ENCODE measurements around the gene MIER2.

The MIER2 gene

DNA sequence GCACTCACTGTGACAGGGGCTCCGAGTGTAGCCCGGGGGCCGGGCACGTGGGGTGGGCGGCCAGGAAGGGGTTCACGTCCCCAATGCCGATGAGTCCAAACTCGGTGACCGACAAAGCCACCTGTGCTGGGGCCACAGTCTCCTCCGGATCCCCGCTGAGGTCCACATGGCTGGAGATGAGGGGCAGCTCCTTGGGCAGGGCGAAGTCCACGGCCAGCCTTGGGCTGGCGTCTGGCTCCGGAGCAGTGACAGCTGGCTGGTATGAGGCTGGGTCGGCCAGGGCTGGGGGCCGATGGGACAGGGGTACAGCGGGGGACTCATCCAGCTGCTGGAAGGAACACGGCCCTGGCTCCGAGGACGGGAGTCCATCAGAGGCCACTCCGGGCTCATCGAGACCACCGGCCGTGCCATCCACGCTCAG lies 37.5 kb downstream of the MIER2 start:
- DNase-seq (ENCODE audit: low spot score), result no peak

DNA sequence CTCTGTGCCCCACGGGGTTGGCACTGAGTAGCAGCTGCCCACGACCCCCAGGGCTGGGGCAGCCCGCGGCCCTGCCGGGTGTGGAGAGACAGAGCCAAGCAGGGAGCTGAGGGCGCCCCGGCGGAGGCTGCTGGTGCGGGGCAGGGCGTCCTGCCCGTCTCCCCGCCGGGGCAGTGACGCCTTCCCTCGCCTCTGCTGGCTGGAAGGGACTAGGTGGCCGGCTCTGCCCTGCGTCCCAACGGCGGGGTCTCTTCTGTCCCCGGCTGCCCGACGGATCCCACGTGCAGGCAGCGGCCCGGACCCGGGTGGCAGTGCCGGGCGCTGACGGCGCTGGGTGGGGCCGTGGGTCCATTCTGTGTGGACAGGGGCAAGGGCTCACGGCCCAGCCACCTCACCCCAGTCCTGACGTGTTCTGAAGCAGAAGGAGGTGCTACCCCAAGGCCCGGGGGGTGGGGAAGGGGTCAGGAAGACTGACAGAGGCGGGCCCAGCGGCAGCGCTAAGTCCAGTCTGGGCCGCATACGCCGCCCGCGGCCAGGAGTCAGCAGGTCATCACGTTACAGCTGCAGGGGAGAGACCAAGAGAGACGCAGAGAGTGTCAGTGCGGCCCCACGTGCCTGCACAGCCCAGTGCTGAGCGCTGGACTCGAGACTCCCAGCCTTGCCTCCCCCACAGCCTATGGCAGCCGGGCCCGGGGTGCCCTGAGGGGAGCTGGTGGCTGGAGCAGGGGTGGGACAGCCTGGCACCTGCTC lies 38.3 kb downstream of the MIER2 start:
- DNase-seq (ENCODE audit: low spot score), result no peak

DNA sequence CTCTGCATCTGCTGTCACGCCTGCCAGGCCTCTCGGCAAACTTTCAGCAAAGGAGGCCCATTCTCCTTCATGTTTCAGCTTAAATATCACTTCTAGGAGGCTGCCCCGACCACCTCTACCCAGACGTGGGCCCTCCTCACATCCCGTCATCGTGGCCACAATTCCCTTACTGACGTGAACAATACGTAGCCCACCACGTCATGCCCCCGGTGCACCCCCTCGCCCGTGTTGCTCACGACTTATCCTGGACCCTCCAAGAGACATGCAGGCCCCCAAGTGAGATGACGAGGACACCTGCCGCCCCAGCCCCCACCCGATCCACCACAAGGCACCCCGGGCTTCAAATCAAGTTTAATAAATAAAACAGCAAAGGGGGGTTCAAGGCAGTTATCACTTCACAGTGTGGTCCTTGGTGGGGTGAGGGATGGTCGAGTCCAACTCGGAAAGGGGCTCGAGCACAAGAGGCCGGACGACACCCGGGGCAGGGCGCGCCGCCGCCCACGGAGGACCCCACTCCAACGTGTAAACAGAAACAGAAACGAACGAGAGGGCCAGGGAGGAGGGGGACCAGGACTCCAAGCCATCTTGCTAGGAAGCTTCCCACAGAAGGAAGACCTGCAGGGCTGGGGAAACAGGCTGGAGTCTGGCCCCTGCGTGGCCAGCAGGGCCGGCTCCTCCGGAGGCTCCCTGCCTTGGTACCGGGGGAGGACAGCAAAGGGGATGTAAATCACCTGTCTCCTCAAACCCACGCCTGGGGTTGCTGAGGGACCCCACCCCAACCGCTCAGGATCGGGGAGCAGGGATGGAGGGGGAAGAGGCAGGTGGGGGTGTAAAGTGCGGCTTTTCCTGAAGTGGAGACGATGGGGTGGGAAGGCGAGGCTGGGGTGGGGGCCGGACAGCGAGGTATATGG lies 39.1 kb downstream of the MIER2 start:
- no peak for DNase-seq (ENCODE audit: low spot score)

DNA sequence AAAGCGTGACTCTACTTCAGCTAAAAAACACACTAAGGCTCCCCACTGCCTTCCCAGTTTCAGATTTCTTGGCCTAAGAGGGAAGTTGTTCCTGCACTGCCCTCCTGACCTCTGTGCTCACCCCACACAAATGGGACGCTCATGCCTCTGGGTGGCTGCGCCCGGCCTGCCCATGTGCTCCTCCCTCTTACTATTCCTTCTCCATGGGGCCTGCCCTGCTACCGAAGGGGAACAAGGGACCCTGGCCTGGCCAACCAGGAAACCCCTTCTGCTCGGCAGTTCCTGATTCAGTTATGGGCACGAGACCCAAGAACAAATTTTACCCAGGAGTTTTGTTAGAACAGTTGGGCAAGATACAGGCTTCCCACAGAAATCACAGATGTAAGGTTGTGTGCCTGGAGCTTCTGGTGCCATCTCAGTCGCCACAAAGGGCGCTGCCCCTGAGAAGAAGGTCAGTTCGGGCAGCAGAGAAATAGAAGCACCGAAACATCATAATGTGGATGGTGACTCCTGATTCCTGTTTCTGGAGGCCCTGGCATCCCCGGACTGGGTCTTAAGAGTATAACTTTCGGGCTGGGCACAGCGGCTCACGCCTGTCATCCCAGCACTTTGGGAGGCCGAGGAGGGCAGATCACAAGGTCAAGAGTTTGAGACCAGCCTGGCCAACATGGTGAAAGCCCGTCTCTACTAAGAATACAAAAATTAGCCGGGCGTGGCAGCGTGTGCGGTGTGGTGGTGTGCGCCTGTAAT lies 47.9 kb downstream of the MIER2 start:
- no peak for DNase-seq (ENCODE audit: low spot score)

DNA sequence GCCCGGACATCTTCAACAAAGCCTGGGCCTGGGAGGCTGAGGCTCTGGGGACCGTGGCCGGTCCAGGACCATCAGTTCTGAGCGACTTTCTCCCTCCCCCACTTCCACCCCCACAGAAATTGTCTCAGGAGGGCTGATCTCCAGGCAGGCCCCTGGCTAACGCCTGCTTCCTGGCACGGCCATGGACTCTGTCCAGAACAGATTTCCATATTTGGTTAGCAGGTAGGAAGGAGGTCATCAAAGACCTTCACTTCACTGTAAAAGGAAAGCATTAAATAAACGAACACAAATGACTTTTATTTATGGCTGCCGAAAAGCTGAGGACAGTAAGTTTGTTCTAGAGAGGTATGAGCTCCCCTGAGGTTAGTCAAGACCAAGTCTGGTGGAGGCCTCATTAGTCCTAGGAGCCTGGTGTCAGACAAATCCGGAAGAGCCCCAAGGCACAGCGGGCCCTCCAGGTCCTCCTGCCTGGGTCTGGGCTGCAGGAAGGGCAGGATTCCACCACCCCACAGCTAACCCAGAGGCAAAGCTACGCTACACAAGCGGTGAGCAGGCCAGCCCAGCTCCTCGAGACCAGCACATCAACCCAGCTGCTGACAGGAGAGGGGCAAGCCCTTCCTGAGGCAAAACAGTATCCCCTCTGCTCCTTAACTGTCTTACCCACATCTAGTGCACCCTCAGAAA lies 48.8 kb downstream of the MIER2 start:
- DNase-seq (ENCODE audit: low spot score), result no peak

DNA sequence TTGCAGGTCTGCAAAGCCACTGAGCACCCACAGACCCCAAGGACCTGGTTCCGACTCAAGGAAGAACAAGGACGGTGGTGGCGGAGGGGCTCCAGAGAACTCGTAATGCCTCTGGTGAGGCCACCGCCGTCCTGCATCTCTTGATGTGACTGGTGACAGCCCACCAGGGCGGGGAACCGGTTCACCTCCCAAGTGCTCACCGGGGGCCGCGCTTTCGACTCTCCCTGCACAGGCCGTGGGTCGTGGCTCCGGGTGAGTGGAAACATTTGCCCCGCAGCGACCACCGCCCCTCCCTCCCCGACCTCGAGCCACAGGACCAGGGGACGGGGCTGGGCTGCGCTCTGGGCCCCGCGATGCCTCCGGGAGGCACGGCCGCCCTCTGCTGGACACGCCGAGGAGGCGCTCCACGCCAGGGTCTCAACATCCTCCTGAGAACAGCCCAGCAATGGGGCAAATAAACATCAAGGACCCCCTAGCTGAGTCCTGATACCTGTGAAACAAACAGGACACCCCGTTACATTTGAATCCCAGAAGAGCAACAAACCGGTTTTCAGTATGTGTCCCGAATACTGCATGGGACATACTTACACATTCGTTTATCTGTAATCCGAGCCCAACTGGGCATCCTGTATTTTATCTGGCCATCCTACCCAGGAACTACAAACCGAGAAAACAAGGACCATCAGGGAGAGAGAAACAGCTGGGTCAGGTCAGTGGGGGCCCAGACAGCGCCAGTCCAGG lies 49.5 kb downstream of the MIER2 start:
- DNase-seq (ENCODE audit: low spot score), result peak; percentile 71

DNA sequence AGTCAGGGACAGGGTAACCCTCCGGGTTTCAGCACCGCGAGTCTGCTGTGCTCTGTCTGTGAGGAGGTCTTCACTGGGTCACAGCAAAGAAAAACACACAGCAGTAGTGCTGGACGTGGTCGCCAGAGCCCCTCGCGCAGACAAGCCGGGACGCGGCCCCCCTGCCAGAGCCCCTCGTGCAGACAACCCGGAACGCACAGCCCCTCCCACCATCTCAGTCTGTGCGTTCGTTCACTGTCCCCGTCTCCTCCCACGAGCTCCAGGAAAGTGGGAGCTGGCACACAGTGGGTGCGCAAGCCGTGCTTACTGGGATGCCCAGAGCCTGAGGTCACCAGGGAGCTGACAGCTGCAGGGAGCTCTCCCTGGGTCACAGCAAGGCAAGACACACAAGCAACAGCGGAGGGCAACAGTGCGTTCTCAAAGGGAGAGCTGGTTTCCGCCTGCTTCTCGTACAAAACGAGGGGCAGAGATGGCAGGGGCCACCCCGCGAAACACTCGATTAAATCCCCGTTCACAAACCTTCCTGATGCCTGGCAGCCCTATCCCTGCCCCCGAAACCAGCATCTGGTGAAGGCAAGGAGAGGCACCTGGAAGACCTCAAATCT lies 50.2 kb downstream of the MIER2 start:
- peak; percentile 65 for DNase-seq (ENCODE audit: low spot score)

DNA sequence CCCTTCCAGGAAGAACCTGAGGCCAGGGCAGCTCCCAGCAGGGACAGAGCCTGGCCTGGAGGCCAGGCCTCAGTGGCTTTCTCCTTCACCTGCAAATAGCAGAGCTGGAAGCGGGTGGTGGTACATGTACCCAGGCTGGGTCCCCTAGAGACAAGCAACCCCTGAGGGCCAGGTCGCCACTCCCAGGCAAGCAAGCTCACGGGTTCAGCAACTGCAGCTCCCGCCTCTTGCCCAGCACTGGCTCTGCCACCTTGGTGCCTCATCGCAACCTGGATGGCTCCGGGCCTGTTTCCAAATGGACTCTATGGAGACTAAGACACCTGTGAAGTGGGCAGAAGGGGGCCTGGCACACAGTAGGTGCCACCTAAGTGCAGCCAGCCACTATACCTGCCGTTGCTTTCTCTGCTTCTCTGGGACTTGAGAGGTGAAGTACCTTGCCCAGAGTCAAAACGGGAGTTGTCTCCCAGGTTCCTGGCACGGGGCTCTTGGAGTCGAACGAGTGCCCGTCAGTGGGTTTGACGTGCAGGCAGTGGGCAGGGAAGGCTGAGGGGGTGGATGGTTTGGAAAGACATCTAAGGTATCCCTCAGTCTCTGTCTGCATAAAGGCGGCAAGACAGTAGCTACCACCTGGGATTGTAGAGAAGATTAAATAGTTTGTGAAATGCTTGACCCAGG lies 51.0 kb downstream of the MIER2 start:
- DNase-seq (ENCODE audit: low spot score), result no peak

DNA sequence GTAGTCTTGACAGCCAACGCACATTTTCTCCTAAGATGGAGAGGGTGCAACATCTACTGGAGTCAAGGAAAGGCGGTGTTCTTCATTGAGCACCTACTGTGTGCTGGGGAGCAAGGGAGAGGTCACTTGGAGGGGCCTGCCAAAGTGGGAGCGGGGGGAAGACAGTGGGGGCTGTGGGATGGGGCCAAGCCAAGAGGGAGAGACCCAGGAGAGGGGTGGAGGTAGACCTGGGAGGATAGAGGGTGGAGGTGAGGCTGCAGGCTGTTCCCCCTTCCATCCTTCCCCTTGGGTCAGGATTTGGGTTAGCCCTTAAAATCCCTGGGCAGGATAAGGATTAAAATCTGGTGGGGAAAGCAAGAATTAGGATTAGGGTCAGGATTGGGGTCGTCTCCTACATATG lies 51.6 kb downstream of the MIER2 start:
- no peak for DNase-seq (ENCODE audit: low spot score)

DNA sequence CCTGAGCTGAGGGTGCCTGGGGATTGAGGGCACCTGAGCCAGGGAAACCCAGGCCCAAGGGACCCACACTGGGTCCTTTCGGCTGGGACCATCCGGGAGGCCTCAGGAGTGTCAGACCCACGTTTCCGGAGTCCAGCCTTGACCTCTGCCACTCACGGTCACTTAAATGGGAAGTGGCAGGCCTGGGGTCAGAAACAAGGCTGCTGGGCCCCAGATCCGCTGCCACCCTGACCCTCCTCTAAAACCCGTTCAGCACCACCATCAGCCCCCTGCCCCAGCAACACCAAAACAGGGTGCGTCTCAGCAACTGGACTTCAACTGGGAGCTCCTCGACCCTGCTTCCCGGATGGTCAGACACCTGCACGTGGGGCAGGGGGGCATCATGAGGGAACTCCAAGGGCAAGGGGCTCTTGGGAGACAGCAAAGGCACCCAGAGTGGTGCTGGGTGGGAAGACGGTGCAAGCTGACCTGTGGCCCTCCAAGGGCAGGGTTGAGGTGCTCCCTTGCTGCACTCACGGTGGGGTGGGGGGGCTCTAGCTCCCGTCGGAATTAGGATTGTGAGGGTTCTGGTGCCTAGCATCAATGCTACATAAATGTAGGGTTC lies 52.2 kb downstream of the MIER2 start:
- DNase-seq (ENCODE audit: low spot score), result no peak

DNA sequence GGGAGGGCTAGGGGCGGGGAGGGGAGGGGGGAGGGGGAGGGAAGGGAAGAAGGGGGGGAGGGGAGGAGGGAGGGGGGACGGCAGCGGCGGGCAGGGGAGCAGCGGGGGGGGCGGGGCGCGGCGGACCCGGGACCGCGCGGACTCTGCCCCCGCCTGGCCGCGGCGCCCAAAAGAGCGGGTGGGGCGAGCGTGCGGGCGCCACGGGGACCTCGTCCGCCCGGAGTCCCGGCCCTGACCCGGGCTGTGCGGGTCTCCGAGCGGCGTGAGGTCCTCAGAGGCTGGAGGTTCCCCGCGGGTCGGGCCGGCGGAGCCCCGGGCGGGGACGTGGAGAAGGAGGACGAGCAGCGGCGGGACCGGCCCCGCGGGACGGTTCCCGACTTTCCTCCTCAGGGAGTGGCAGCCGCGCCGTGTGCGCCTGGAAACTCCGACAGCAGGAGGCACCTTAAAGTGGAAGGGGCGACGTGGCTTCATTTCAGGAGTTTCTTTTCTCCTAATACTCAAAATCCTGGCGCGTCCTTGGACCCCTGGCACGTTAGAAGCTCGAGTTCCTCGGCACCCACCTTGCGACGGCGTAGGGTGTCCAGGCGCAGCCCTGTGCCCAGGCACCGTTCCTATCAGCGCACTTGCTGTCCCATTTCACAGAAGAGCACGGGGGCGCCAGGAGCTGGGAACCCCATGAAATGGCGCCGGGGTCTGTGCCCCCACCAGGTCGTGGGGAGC lies 52.9 kb downstream of the MIER2 start:
- no peak for DNase-seq (ENCODE audit: low spot score)

DNA sequence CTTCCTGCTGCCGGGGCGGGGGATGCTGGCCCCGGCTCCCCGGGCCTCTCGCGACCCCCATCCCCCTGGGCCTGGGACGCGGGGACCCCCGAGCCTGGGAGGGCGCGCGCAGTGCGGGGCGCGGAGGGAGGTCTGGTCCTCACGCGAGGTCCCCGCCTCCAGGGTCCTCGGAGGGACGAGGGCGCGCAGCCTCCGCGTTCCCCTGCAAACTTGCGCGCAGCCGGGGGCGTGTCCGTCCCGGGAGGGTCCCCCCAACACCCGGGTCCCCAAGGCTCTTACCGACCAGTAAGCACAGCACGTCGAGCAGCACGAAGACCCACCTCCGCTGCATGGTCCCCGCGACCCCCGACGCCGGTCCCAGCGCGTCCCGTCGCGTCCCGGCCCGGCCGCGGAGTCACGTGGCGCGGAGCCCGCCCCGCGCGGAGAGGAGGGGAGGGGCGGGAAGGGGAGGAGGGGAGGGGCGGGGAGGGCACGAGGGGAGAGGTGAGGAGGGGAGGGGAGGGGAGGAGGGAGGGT lies 53.5 kb downstream of the MIER2 start, which contains the start of gene PLPP2:
Gene PLPP2 (minus strand): TSS at position 398 of the 516 bp plus-strand sequence. CDS start 67 bp downstream, at position 331.
- DNase-seq (ENCODE audit: low spot score), result no peak

DNA sequence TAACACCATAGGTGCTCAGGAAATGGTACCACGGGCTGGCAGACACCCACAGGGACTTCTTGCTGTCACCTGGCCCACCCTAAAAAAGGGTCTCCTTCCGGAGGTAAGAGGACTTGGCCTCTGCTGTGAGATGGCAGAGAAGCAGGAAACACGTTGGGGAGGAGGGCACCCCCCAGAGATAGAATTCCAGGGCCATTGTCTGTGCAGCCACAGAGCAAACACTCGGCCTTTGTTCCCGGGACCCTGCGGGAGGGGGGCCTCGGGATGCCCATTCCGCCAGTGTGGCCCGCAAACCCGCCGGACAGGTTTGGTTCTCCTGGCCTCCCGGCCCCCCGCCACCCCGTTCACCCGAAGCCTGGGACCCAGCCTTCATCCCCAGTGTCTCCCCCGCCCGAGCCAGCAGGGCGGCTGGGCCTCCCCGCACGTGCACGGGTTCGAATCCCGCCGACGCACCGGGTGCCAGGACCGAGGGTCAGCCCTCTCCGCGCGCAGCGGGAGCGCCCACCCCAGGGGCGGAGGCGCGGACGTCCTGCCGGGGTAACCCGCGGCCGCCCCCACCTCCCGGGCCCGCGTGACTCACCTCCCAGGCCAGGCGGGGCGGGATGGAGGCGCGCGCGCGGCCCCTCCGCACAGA lies 54.1 kb downstream of the MIER2 start:
- no peak for DNase-seq (ENCODE audit: low spot score)

DNA sequence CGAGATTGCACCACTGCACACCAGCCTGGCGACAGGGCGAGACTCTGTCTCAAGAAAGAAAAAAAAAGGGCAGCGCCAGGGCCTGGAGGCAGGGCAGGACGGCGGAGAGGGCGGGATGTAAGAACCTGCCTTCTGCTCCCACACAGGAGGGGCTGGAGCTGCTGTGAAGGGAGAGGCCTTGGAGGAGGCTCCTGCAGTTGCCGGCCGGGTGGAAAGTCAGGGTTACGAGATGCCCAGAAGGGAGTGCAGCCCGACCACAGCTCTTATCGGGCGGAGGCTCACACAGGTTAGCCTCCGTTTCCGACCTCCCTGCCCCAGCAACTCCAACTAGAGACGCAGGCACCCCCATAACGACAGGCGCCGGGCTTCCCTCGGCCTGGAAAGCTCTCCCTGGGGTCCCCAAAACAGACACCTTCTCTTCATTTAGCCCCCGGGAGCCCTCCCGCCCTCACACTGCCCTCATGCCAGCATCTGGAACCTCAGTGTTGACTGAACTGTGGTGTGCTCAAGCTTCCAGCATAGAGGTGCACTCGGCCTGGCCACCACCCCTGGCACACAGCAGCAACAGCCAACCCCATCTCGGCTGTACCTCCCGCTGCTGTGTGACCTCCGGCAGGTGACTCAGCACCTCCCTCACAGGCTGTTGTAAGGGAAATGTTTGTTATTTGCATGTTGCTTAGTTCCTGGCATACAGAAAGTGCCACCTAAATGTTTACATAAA lies 54.8 kb downstream of the MIER2 start:
- DNase-seq (ENCODE audit: low spot score), result no peak

DNA sequence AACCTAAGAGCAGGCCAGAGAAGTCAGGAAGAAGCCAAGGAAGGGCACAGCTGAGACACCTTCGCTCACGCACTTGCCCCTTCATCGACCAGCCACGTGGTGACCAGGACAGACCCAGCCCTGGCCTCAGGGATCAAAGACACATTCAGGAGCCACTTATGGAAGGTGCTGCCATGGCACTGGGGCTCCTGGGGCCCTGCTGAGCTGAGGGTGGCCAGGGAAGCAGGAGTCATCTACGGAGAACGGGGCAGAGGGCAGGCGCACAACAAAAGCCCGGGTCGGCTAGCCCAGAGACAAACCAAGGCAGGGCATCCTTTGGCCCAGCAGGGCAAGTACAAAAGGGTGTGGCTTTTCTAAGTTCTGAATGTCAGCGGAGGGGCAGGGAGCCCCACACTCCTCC lies 55.7 kb downstream of the MIER2 start:
- DNase-seq (ENCODE audit: low spot score), result no peak

DNA sequence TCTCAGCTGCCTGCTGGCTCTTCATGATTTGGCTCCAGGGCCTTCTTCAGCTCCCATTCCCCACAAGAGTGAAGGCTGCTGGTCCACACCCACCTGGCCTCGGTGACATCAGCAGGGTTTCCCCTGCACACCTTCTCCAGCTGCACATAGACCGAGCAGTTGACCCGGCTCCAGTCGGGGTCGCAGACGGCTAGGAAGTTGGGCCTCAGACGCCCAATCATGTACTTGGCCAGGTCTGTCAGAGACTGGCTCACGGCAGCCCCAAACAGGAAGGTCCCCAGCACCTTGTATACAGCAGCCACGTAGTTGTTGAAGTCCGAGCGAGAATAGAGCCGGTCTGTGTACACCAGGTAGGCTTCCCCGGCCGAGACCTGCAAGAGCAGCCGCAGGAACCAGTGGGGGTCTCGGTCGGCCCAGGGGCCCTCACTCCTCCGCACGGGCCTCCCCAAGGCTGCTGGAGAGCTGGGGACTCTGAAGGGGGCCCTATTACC lies 57.2 kb downstream of the MIER2 start:
- DNase-seq (ENCODE audit: low spot score), result no peak

DNA sequence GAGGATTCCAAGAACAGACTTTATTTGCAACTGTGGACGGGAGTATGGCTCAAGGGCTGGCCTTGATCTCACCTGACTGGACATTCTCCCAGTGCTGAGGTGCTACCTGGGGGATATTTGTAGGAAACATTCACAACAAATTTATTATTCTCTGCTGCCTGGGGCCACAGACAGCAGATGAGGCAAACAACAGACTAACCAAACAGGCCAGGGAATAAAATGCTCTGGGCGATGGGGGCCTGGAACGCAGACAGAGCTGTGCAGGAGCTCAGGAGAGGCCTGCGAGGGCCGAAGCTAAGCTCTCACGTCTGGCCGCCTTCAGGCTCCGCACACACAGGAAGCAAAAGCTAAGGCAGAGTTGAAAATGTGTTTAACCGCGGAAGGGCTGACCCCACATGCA lies 61.2 kb downstream of the MIER2 start:
- peak; percentile 4 for DNase-seq (ENCODE audit: low spot score)

Measured in hepatic stellate cell (primary cell).